ENCODE measurements around the gene COPS3.
"Not testable (repeated sequence)": the region's sequence is repeated elsewhere in the genome, so short reads cannot be mapped to it uniquely, and the experiment has no call there.

Gene COPS3

GRCh38 chr17:17300624-17301568 lies 19.9 kb upstream of the COPS3 start:
- DNase-seq: no peak

GRCh38 chr17:17298108-17298507 lies 17.1 kb upstream of the COPS3 start:
- no peak for DNase-seq

- DNase-seq: peak; percentile 63
Measured at GRCh38 chr17:17297217-17297616, 16.2 kb upstream of the COPS3 start.

GRCh38 chr17:17295141-17295540 lies 14.1 kb upstream of the COPS3 start:
- no peak for DNase-seq

GRCh38 chr17:17289701-17290100 lies 8.7 kb upstream of the COPS3 start:
- no peak for DNase-seq

GRCh38 chr17:17289086-17289485 lies 8.0 kb upstream of the COPS3 start:
- no peak for DNase-seq

- no peak for DNase-seq
Measured at GRCh38 chr17:17285951-17286350, 4.9 kb upstream of the COPS3 start.

GRCh38 chr17:17279316-17279715 lies 1.7 kb downstream of the COPS3 start:
- DNase-seq: no peak

GRCh38 chr17:17277431-17277830 lies 3.6 kb downstream of the COPS3 start:
- DNase-seq: not testable (repeated sequence)

GRCh38 chr17:17275971-17276370 lies 5.1 kb downstream of the COPS3 start:
- no peak for DNase-seq

- DNase-seq: no peak
Measured at GRCh38 chr17:17269926-17270773, 10.9 kb downstream of the COPS3 start.

- no peak for DNase-seq
Measured at GRCh38 chr17:17264430-17264829, 16.6 kb downstream of the COPS3 start.

GRCh38 chr17:17258998-17259397 lies 22.0 kb downstream of the COPS3 start:
- no peak for DNase-seq

- no peak for DNase-seq
Measured at GRCh38 chr17:17258011-17258410, 23.0 kb downstream of the COPS3 start.

GRCh38 chr17:17256316-17256715 lies 24.7 kb downstream of the COPS3 start:
- no peak for DNase-seq

GRCh38 chr17:17255689-17256088 lies 25.4 kb downstream of the COPS3 start:
- DNase-seq: not testable (repeated sequence)

- DNase-seq: no peak
Measured at GRCh38 chr17:17254036-17254435, 27.0 kb downstream of the COPS3 start.

- DNase-seq: no peak
Measured at GRCh38 chr17:17253406-17253805, 27.6 kb downstream of the COPS3 start.

GRCh38 chr17:17252149-17252661 lies 28.8 kb downstream of the COPS3 start:
- DNase-seq: no peak

GRCh38 chr17:17246879-17247278 lies 34.2 kb downstream of the COPS3 start:
- DNase-seq: no peak

GRCh38 chr17:17243163-17243562 lies 37.9 kb downstream of the COPS3 start:
- DNase-seq: no peak

GRCh38 chr17:17242246-17242645 lies 38.8 kb downstream of the COPS3 start:
- no peak for DNase-seq

- DNase-seq: no peak
Measured at GRCh38 chr17:17241656-17242055, 39.4 kb downstream of the COPS3 start.

GRCh38 chr17:17239832-17240231 lies 41.2 kb downstream of the COPS3 start:
- DNase-seq: no peak

All from NCI-H446 treated with DMSO at 0.1 percent for 48 hours (cell line).